ENCODE results near the gene LIMA1. TPM values are rescaled to one million over a fixed set of nuclear protein-coding genes. Genes with fewer than 3 reads are reported as not detected.

The LIMA1 gene
- total RNA-seq, 1 donor from 2014 or later, result 96.0 TPM

GRCh38 chr12:50287271-50287670 is 4.0 kb upstream of the LIMA1 start:
- no peak for DNase-seq (ENCODE audit: low read depth)
- no peak overlapping the region for H3K4me3 ChIP-seq (ENCODE audit: low read depth, low read length)
- no peak for TF ChIP-seq CTCF (IDR thresholded peaks at IDR 0.05; ENCODE audit: insufficient read depth, low read length, poor library complexity, severe bottlenecking)
- no peaks in the 10 kb centered on the region for H3K36me3 ChIP-seq (ENCODE audit: control insufficient read depth, insufficient read depth, low read length)
- H3K27me3 ChIP-seq (ENCODE audit: control insufficient read depth, insufficient read depth, low read length), result no peaks in the 10 kb centered on the region

- no peak for TF ChIP-seq CTCF (IDR thresholded peaks at IDR 0.05; ENCODE audit: insufficient read depth, low read length, poor library complexity, severe bottlenecking)
- no peak for DNase-seq (ENCODE audit: low read depth)
- Histone ChIP-seq H3K36me3 (ENCODE audit: control insufficient read depth, insufficient read depth, low read length) (no peaks in the 10 kb centered on the region), H3K4me3 (ENCODE audit: low read depth, low read length) (no peak overlapping the region), H3K27me3 (ENCODE audit: control insufficient read depth, insufficient read depth, low read length) (no peaks in the 10 kb centered on the region)
These were observed 1.9 kb upstream of the LIMA1 start for GRCh38 chr12:50285253-50285652.

- TF ChIP-seq CTCF (IDR thresholded peaks at IDR 0.05; ENCODE audit: insufficient read depth, low read length, poor library complexity, severe bottlenecking), result no peak
- DNase-seq (ENCODE audit: low read depth), result no peak
These were observed 545 bp downstream of the LIMA1 start for GRCh38 chr12:50282721-50283228.

GRCh38 chr12:50279501-50279900 is 3.8 kb downstream of the LIMA1 start:
- H3K27me3 ChIP-seq (ENCODE audit: control insufficient read depth, insufficient read depth, low read length), result no peaks in the 10 kb centered on the region
- DNase-seq (ENCODE audit: low read depth), result no peak
- no peak for TF ChIP-seq CTCF (IDR thresholded peaks at IDR 0.05; ENCODE audit: insufficient read depth, low read length, poor library complexity, severe bottlenecking)
- H3K36me3 ChIP-seq (ENCODE audit: control insufficient read depth, insufficient read depth, low read length), result no peaks in the 10 kb centered on the region
- H3K4me3 ChIP-seq (ENCODE audit: low read depth, low read length), result no peak overlapping the region

More at GRCh38 chr12:50282721-50283228, 545 bp downstream of the LIMA1 start:
- no peaks in the 10 kb centered on the region for H3K36me3 ChIP-seq (ENCODE audit: control insufficient read depth, insufficient read depth, low read length)
- H3K4me3 ChIP-seq (ENCODE audit: low read depth, low read length), result peak overlapping the region; percentile 97
- no peaks in the 10 kb centered on the region for H3K27me3 ChIP-seq (ENCODE audit: control insufficient read depth, insufficient read depth, low read length)

- Histone ChIP-seq H3K36me3 (ENCODE audit: control insufficient read depth, insufficient read depth, low read length) (no peaks in the 10 kb centered on the region), H3K27me3 (ENCODE audit: control insufficient read depth, insufficient read depth, low read length) (no peaks in the 10 kb centered on the region), H3K4me3 (ENCODE audit: low read depth, low read length) (no peak overlapping the region)
- TF ChIP-seq CTCF (IDR thresholded peaks at IDR 0.05; ENCODE audit: insufficient read depth, low read length, poor library complexity, severe bottlenecking), result no peak
- no peak for DNase-seq (ENCODE audit: low read depth)
These were observed 6.2 kb downstream of the LIMA1 start for GRCh38 chr12:50276912-50277671.

- H3K36me3 ChIP-seq (ENCODE audit: control insufficient read depth, insufficient read depth, low read length), result no peaks in the 10 kb centered on the region
- no peak for DNase-seq (ENCODE audit: low read depth)
- no peaks in the 10 kb centered on the region for H3K27me3 ChIP-seq (ENCODE audit: control insufficient read depth, insufficient read depth, low read length)
- TF ChIP-seq CTCF (IDR thresholded peaks at IDR 0.05; ENCODE audit: insufficient read depth, low read length, poor library complexity, severe bottlenecking), result no peak
- H3K4me3 ChIP-seq (ENCODE audit: low read depth, low read length), result no peak overlapping the region
These were observed 7.3 kb downstream of the LIMA1 start for GRCh38 chr12:50276068-50276467.
